Upper lobe of left lung (tissue), 6 donors: Measurements from ENCODE around the gene LRP8. TPM values are rescaled to one million over a fixed set of nuclear protein-coding genes. Genes with fewer than 3 reads are reported as not detected.

Source experiments
- ATAC-seq, 2 donors: fragments of 200-7000 bp; cut with Tn5 transposase; one replicate each; pipeline ENCODE4 v1.9.1; 2022; ENCODE audit warnings: mild to moderate bottlenecking in 2 of 2, moderate library complexity in 2 of 2; ENCODE audit not compliant: low FRiP score in 2 of 2
- DNase-seq, 2 donors: peaks; one replicate each; pipeline ENCODE4 v3.0.0-alpha.2; 2019 to 2020
- H3K27ac ChIP-seq, 4 donors: fragments of 200-600 bp; sonication (generic); one replicate each; pipeline ENCODE4 v1.5.1; 2016 to 2019
- H3K27me3 ChIP-seq, 4 donors: fragments of 200-600 bp; sonication (generic); one replicate each; pipeline ENCODE4 v1.5.1; 2017 to 2019
- H3K36me3 ChIP-seq, 4 donors: fragments of 200-600 bp; sonication (generic); one replicate each; pipeline ENCODE4 v1.5.1; 2016 to 2019
- H3K4me1 ChIP-seq, 4 donors: fragments of 200-600 bp; sonication (generic); one replicate each; pipeline ENCODE4 v1.5.1; 2018 to 2019
- H3K4me3 ChIP-seq, 4 donors: fragments of 200-600 bp; sonication (generic); one replicate each; pipeline ENCODE4 v1.5.1; 2017 to 2019; ENCODE audit warnings: mild to moderate bottlenecking in 2 of 4, moderate library complexity in 1 of 4
- H3K9me3 ChIP-seq, 4 donors: fragments of 200-600 bp; sonication (generic); one replicate each; pipeline ENCODE4 v1.5.1; 2018 to 2019
- CTCF ChIP-seq, 6 experiments: fragments of 450-650 bp in 4 of 6; fragments of 200-600 bp in 2 of 6; sonication (generic) in 2 of 6; IDR thresholded peaks; one replicate each; pipeline ENCODE4 v1.5.1; 2016 to 2019; ENCODE audit warnings: antibody characterized with exemption in 6 of 6
- EP300 ChIP-seq, 4 donors: sonication (generic); formaldehyde crosslinking; IDR thresholded peaks; one replicate each; pipeline ENCODE4 v1.5.1; 2017; ENCODE audit warnings: antibody characterized with exemption in 4 of 4, control low read depth in 2 of 4
- POLR2A ChIP-seq, 4 donors: fragments of 450-650 bp; IDR thresholded peaks; one replicate each; pipeline ENCODE4 v1.5.1; 2016 to 2017; ENCODE audit warnings: antibody characterized with exemption in 4 of 4, mild to moderate bottlenecking in 2 of 4
- POLR2AphosphoS5 ChIP-seq, 2 donors: sonication (generic); formaldehyde crosslinking; IDR thresholded peaks; one replicate each; pipeline ENCODE4 v1.5.1; 2017; ENCODE audit warnings: antibody characterized with exemption in 2 of 2
- WGBS, 2 donors: methylation state at CpG; one replicate each; pipeline ENCODE4 v1.1.5; 2017 to 2018; 5-methylcytosine and 5-hydroxymethylcytosine counted together
- total RNA-seq, 6 donors: library from RNA; depleted of rRNA in 4 of 6; stranded (reverse); fragments of >200 nt in 4 of 6; gene quantifications; one replicate each; pipeline versions ENCODE4 v1.1.0 to v1.2.1, GENCODE V29; 2016 to 2021
- donor health status: DM: no; HTN: no; CAD: no; lungs with moderate emphysema.
- donor health status: DM: no; HTN: yes; CAD: no; lungs with severe emphysema.

The LRP8 gene
- total RNA-seq, 6 donors from 2014 or later, result 4.6 to 23.0 (median 11.1) TPM

- Histone ChIP-seq H3K36me3 (peaks cover 13 to 26% (median 21%) of the 10 kb centered on the region in 4 donors), H3K4me1 (peaks cover 16 to 30% (median 24%) of the 10 kb centered on the region in 4 donors), H3K27ac (peak overlapping the region in 3 of 4 donors; percentile 95 to 99 (median 97)), H3K9me3 (no peaks in the 10 kb centered on the region), H3K4me3 (peak overlapping the region in 1 of 4 donors; percentile 72), H3K27me3 (no peaks in the 10 kb centered on the region)
- DNase-seq (peak in 1 of 2 donors; percentile 35), ATAC-seq (peak in 1 of 2 donors; percentile 53)
- 51 to 77% methylated on average over 4 of the region's 4 CpGs for WGBS, 2 donors
- TF ChIP-seq CTCF (IDR thresholded peaks at IDR 0.05) (no peak), POLR2AphosphoS5 (IDR thresholded peaks at IDR 0.05) (peak in 1 of 2 donors; percentile 26)
Measured at GRCh38 chr1:53198241-53198651, 129.6 kb downstream of the LRP8 start.

GRCh38 chr1:53197291-53198200, 130.3 kb downstream of the LRP8 start:
- H3K9me3 ChIP-seq, result no peaks in the 10 kb centered on the region
- H3K4me3 ChIP-seq, result peak overlapping the region; percentile 72 to 94 (median 79)
- TF ChIP-seq CTCF (IDR thresholded peaks at IDR 0.05) (no peak), POLR2AphosphoS5 (IDR thresholded peaks at IDR 0.05) (no peak), EP300 (IDR thresholded peaks at IDR 0.05) (no peak), POLR2A (IDR thresholded peaks at IDR 0.05) (no peak)
- H3K27ac ChIP-seq, result peak overlapping the region; percentile 95 to 99 (median 98)
- DNase-seq (no peak), ATAC-seq (peak; percentile 7 to 46)
- H3K36me3 ChIP-seq, result peaks cover 6 to 19% (median 14%) of the 10 kb centered on the region in 4 donors
- peaks cover 16 to 30% (median 24%) of the 10 kb centered on the region in 4 donors for H3K4me1 ChIP-seq
- H3K27me3 ChIP-seq, result no peaks in the 10 kb centered on the region
- 34 to 36% methylated on average over 13 of the region's 13 CpGs for WGBS, 2 donors

GRCh38 chr1:53196485-53197290, 131.2 kb downstream of the LRP8 start, which contains the start of gene CPT2:
Gene CPT2, plus strand, starts transcription at chr1:53196824. Its CDS starts 120 bp downstream, at chr1:53196944.
- peak within 1 kb of the TSS; percentile 95 to 99 (median 98) for H3K27ac ChIP-seq
- TF ChIP-seq POLR2AphosphoS5 (IDR thresholded peaks at IDR 0.05) (peak; percentile 95 to 98), CTCF (IDR thresholded peaks at IDR 0.05) (peak in 3 of 6 experiments; percentile 7 to 24 (median 15)), EP300 (IDR thresholded peaks at IDR 0.05) (peak in 1 of 4 donors; percentile 44), POLR2A (IDR thresholded peaks at IDR 0.05) (peak; percentile 74 to 98 (median 96))
- DNase-seq, result peak; percentile 97 to 98
- peaks cover 0 to 10% (median 7%) of the 10 kb centered on the region in 4 donors for H3K36me3 ChIP-seq
- no peaks in the 10 kb centered on the region for H3K9me3 ChIP-seq
- ATAC-seq, result peak; percentile 99
- WGBS, 2 donors, result 0% methylated on average over 20 to 46 of the region's 57 CpGs
- peak within 1 kb of the TSS; percentile 72 to 94 (median 79) for H3K4me3 ChIP-seq
- H3K27me3 ChIP-seq, result no peaks in the 10 kb centered on the region
- peaks cover 16 to 30% (median 24%) of the 10 kb centered on the region in 4 donors for H3K4me1 ChIP-seq

GRCh38 chr1:53196017-53196484, 131.8 kb downstream of the LRP8 start:
- peak overlapping the region; percentile 95 to 99 (median 98) for H3K27ac ChIP-seq
- H3K36me3 ChIP-seq, result peaks cover 0 to 4% (median 3%) of the 10 kb centered on the region in 4 donors
- peak overlapping the region in 3 of 4 donors; percentile 72 to 94 (median 72) for H3K4me3 ChIP-seq
- ATAC-seq (peak in 1 of 2 donors; percentile 13), DNase-seq (no peak)
- H3K9me3 ChIP-seq, result no peaks in the 10 kb centered on the region
- H3K27me3 ChIP-seq, result no peaks in the 10 kb centered on the region
- peaks cover 16 to 30% (median 24%) of the 10 kb centered on the region in 4 donors for H3K4me1 ChIP-seq
- 35 to 36% methylated on average over 9 of the region's 9 CpGs for WGBS, 2 donors
- no peak for TF ChIP-seq POLR2AphosphoS5 (IDR thresholded peaks at IDR 0.05)
- TF ChIP-seq POLR2A (IDR thresholded peaks at IDR 0.05), result no peak
- TF ChIP-seq EP300 (IDR thresholded peaks at IDR 0.05), result no peak
- TF ChIP-seq CTCF (IDR thresholded peaks at IDR 0.05), result no peak
